Left ventricle myocardium inferior (tissue), 1 donor: ENCODE measurements around the gene SLC1A2. TPM values are rescaled to one million over a fixed set of nuclear protein-coding genes. Genes with fewer than 3 reads are reported as not detected.

ENCODE experiments used
- DNase-seq: peaks from one replicate; pipeline ENCODE4 v3.0.0-alpha.2; 2020
- H3K27ac ChIP-seq: fragments of 200-600 bp; replicated peaks from 2 replicates; pipeline ENCODE4 v1.8.0; 2021
- H3K27me3 ChIP-seq: fragments of 200-600 bp; 2 replicates; pipeline ENCODE4 v1.8.0; 2021; ENCODE audit warnings: low read depth
- H3K36me3 ChIP-seq: fragments of 200-600 bp; 2 replicates; pipeline ENCODE4 v1.8.0; 2021
- H3K4me1 ChIP-seq: fragments of 200-600 bp; 2 replicates; pipeline ENCODE4 v1.8.0; 2021
- H3K4me3 ChIP-seq: fragments of 200-600 bp; 2 replicates; pipeline ENCODE4 v1.8.0; 2021; ENCODE audit warnings: mild to moderate bottlenecking, moderate library complexity
- H3K9me3 ChIP-seq: fragments of 200-600 bp; replicated peaks from 2 replicates; pipeline ENCODE4 v1.8.0; 2021
- intact Hi-C: fragments of 100-400 bp; cut with micrococcal nuclease; formaldehyde crosslinking; loops from one replicate; pipeline ENCODE4 v1.11.0; 2022
- total RNA-seq: library from RNA; stranded (reverse); fragmentation: NEBNext Ultra II Directional; extraction: Animal tissue kit (Norgen Biotek cat#: 25700); gene quantifications from one replicate; pipeline ENCODE4 v1.2.1, GENCODE V29; 2021
- TF ChIP-seq, protein P1 (sequence below): fragments of 200-600 bp; IDR thresholded peaks from 2 replicates; pipeline ENCODE4 v1.8.0; 2021; ENCODE audit warnings: antibody characterized with exemption, mild to moderate bottlenecking, borderline replicate concordance
- donor health status: DM: no; HTN: yes; CAD: no; lungs with severe emphysema.

Gene SLC1A2
- total RNA-seq, 1 donor from 2014 or later: 8.4 TPM

DNA sequence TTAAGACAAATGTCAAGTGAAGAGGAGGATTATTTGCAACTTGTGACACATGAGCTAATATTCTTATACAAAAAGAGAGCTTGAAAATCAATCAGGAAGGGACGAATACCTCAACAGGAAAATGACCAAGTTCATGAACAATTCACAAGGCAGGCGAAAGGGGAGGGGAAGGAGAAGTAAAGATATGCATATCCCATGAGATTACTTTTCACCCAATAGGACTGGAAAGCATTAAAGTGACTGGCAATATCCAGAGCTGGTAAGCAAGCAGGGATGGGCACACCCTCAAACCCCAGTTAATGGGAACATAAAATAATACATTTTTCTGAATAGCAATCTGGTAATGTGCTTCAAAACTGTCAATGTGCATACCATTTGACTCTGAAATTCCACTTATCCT is 129.5 kb downstream of the SLC1A2 start:
- intact Hi-C loops: no loop called here
- Histone ChIP-seq H3K4me3 (no peak overlapping the region), H3K27ac (no peak overlapping the region), H3K4me1 (no peaks in the 10 kb centered on the region), H3K36me3 (peaks cover 8% of the 10 kb centered on the region), H3K9me3 (no peaks in the 10 kb centered on the region), H3K27me3 (no peaks in the 10 kb centered on the region)
- TF ChIP-seq, protein P1, sequence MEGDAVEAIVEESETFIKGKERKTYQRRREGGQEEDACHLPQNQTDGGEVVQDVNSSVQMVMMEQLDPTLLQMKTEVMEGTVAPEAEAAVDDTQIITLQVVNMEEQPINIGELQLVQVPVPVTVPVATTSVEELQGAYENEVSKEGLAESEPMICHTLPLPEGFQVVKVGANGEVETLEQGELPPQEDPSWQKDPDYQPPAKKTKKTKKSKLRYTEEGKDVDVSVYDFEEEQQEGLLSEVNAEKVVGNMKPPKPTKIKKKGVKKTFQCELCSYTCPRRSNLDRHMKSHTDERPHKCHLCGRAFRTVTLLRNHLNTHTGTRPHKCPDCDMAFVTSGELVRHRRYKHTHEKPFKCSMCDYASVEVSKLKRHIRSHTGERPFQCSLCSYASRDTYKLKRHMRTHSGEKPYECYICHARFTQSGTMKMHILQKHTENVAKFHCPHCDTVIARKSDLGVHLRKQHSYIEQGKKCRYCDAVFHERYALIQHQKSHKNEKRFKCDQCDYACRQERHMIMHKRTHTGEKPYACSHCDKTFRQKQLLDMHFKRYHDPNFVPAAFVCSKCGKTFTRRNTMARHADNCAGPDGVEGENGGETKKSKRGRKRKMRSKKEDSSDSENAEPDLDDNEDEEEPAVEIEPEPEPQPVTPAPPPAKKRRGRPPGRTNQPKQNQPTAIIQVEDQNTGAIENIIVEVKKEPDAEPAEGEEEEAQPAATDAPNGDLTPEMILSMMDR: no peak
- DNase-seq: no peak

DNA sequence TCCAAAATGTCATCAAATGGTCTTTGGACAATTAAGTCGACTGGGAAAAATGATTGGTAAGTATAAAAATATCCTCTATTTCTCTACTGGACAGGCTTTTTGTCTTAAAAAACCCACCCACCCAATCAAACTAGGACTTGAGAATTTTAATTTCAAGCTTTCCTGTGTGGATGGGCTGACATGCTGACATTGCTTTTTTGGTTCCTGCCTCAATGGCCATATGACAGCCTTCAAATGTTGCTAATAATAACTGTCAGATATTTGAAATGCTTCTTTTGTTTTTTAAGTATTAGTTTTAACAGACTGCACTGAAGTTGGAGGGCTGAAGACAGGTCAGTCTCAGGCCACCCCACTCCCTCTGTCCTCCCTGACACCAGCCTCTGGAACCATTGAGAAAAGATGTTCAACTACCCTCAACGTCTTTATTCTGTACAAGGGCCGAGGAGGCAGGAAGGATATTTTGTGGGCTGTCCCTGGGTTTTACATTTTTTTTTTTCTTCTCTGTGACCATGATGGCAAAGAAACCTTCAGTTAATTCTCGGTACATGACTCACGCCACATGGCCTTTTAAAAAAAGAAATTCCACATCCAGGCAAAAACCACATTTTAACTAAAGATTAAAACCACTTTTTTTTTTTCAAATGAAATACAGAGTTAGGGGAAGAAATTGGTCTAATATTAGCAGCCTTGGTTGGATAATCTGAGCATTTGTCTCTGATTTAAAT is 130.4 kb downstream of the SLC1A2 start:
- no peaks in the 10 kb centered on the region for H3K27me3 ChIP-seq
- TF ChIP-seq, protein P1: no peak
- H3K9me3 ChIP-seq: no peaks in the 10 kb centered on the region
- H3K4me1 ChIP-seq: no peaks in the 10 kb centered on the region
- intact Hi-C loops: no loop called here
- H3K4me3 ChIP-seq: no peak overlapping the region
- no peak for DNase-seq
- no peak overlapping the region for H3K27ac ChIP-seq
- H3K36me3 ChIP-seq: peaks cover 8% of the 10 kb centered on the region

DNA sequence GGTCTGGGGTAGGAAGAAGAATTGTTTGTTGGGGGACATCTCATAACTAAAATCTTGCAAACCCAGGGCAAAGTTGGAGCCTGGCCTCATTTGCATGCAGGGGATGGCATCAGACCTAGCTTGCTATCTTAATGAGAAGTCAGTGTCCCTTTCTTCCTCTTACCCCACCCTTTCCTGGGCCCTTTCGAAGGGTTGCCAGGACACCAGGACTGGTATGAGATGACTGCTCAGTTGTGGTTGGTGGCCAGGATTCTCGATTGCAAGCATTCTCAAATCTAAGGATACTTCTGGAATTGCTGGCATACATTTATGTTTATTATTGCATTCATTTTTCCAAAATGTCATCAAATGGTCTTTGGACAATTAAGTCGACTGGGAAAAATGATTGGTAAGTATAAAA is 131.0 kb downstream of the SLC1A2 start:
- no peak overlapping the region for H3K4me3 ChIP-seq
- H3K4me1 ChIP-seq: no peaks in the 10 kb centered on the region
- H3K9me3 ChIP-seq: no peaks in the 10 kb centered on the region
- TF ChIP-seq, protein P1: no peak
- H3K27me3 ChIP-seq: no peaks in the 10 kb centered on the region
- no peak for DNase-seq
- intact Hi-C loops: no loop called here
- no peak overlapping the region for H3K27ac ChIP-seq
- peaks cover 8% of the 10 kb centered on the region for H3K36me3 ChIP-seq

DNA sequence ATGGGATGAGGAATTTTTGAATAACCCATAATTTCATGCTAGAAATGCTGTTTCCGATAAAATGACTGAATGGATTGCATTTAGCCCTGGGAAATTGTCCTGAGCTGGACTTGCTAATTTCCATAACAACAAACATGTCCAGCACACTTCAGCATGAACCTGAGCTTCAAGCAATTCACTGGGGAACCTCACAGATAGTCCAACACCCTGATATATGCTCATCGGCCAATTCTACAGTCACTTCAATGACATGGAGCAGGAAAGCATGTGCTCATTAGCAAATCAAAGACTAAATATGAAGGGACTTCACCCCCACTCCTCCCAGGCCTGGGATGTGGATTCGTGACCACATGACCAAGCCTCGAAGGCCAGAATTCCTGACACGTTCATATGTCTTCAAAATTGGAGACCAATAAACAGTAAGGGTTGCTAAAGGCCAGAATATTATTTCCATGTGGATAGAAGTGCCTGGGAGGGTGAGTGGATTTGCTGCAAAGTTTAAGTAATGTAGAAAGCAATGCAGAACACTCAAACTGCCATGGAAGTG is 131.9 kb downstream of the SLC1A2 start:
- Histone ChIP-seq H3K36me3 (peaks cover 8% of the 10 kb centered on the region), H3K27ac (no peak overlapping the region), H3K27me3 (no peaks in the 10 kb centered on the region), H3K9me3 (no peaks in the 10 kb centered on the region), H3K4me3 (no peak overlapping the region), H3K4me1 (peaks cover 5% of the 10 kb centered on the region)
- intact Hi-C loops: no loop called here
- no peak for DNase-seq
- TF ChIP-seq, protein P1: no peak

DNA sequence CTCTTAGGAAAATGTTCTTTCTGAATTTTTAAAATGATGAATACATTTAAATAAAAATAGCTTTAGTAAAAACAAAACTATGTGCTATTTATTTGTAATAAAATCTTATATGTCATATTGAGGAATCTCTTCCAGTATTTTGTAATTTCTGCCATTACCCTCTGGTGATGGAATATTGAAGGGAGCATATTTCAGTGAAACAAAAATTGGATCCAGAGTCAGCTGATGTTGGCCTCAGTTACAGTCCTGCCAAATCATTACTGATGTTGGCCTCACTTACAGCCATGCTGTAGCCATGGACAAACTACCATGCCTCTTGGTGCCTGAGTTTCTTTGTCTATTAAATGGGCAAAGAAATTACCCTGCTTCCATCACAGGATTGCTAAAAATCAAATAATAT is 133.2 kb downstream of the SLC1A2 start:
- DNase-seq: no peak
- Histone ChIP-seq H3K27me3 (no peaks in the 10 kb centered on the region), H3K9me3 (no peaks in the 10 kb centered on the region), H3K27ac (no peak overlapping the region), H3K36me3 (peaks cover 8% of the 10 kb centered on the region), H3K4me3 (no peak overlapping the region), H3K4me1 (peaks cover 18% of the 10 kb centered on the region)
- TF ChIP-seq, protein P1: no peak
- intact Hi-C loops: no loop called here
